CD4-positive, alpha-beta T cell treated with Interleukin-1 beta for 1 hour (primary cell): Measurements from ENCODE around the gene MS4A5.
"Not testable (repeated sequence)": the region's sequence is repeated elsewhere in the genome, so short reads cannot be mapped to it uniquely, and the experiment has no call there.

Experiments used
- DNase-seq, 2 donors: peaks; one replicate each; pipeline ENCODE4 v3.0.0-alpha.2; 2020 to 2022

The MS4A5 gene, protein sequence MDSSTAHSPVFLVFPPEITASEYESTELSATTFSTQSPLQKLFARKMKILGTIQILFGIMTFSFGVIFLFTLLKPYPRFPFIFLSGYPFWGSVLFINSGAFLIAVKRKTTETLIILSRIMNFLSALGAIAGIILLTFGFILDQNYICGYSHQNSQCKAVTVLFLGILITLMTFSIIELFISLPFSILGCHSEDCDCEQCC

DNA sequence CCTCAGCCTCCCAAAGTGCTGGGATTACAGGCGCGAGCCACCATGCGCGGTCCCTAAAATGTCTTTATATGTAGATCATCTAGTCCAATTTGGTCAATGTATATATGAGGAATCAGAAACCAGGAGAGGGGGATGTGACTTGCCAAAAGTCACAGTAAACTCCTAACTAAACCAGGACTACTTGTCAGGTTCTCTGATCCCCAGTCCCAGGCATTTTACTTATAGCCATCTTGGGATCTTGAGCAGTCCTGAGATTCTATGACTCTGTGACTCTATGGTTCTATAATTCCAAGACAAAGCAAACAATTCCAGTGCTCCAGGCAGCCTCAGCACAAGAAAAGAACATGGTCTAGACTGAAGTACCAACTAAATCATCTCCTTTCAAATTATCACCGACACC is at the start of gene MS4A5:
TSS of gene MS4A5 (plus strand) at position 301 of the 400 bp plus-strand sequence. CDS start 103 bp downstream, outside the sequence.
- DNase-seq: no peak

DNA sequence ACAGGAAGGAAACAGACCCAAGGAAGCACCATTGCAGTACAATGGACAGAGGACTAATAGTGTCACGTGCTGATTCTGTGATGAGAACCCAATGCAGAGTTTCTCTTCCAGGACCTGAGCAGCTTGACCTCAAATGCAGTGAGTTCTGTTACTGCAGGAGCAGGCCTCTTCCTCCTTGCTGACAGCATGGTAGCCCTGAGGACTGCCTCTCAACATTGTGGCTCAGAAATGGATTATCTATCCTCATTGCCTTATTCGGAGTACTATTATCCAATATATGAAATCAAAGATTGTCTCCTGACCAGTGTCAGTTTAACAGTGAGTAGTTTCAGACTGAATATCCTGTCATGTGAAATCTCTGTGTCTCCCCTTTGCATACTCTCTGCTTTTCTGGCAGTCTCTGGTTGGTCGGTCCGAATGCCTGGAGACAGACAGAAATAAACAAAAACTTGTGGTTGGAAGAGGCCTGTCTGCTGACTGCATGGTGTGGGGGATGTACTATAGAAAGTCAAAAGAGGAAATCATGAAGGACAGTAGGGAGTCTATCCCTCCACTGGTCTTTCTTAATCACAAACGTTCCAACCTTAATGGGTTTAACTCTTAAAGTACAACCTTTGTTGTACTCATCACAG is 40.0 kb upstream of the MS4A5 start:
- DNase-seq: peak in 1 of 2 donors; percentile 74

DNA sequence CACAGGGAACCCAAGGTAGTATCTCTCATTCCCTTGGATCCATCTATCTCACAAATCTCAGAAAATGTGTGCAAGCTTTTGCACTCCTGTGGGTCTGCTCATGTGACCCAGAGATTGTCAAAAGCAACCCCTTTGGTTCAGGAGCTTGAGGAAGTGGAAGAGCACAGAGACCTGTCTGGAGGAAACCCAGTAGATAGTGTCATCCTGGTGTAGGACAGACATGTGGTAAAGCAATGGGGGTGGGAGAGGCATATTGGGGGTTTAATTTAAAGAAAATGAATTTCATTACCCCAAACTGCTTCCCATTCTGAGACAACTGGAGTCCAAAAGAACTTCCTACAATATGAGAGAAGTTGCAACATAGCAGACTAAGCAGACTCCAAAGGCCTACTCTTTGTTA is 39.0 kb upstream of the MS4A5 start:
- no peak for DNase-seq

DNA sequence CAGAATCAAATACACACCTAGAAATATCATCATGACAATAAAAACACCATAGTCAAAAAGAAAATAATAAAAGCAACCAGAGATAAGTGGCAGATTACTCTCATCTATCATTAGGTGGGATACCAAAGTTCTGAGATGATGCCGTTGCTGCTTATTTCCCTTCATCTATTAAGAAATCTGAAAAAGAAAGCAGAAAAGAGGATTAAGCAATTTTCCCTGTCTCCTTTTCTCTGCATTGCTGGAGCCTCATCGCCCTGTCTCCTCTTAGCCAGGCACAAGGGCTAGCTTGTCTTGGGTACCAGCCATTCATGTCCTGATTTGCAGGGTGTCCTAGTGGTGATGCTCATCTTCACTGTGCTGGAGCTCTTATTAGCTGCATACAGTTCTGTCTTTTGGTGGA is 37.0 kb upstream of the MS4A5 start:
- DNase-seq: no peak

DNA sequence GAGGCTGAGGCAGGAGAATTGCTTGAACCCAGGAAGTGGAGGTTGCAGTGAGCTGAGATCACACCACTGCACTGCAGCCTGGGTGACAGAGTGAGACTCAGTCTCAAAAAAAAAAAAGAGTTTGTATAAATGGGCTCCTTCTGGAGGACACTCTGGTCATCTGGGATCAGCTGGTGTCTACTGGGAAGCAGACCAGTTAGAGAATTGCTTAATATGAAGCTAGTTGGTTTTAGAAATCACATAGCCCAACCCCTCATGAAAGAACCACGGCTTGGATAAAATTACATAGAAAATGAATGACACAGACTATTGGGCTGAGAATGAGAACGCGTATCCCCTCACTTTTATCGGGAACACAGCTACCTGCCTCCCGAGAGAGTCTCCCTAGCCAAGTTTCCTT is 36.4 kb upstream of the MS4A5 start:
- DNase-seq: no peak

DNA sequence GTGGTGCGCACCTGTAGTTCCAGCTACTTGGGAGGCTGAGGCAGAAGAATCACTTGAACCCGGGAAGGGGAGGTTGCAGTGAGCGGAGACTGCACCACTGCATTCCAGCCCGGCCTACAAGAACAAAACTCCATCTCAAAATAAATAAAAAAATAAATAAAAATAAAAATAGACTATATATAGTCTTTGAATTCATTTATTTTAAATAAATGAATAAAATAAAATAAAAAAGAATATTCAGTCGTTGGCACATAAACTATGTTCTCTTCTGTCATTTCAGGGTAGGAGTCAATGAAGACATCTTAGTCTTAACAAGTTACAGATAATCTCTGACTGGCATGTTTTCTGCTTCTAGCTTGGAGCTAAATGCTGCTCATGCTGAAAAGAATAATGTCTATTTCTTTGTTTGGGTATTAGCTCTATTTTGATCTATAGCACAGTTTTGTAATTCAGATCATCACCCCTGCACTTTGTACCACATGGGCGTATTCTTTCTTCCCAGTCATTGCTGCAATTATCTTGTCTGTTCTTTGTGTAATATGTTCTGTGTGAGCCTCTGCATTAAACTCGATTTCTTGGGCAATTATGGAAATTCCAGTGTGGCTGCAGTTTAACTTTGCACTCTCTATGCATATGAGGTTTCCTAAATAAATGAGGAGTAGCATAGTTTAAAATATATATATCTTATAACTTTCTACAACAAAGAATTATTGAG is 34.5 kb upstream of the MS4A5 start:
- DNase-seq: no peak

DNA sequence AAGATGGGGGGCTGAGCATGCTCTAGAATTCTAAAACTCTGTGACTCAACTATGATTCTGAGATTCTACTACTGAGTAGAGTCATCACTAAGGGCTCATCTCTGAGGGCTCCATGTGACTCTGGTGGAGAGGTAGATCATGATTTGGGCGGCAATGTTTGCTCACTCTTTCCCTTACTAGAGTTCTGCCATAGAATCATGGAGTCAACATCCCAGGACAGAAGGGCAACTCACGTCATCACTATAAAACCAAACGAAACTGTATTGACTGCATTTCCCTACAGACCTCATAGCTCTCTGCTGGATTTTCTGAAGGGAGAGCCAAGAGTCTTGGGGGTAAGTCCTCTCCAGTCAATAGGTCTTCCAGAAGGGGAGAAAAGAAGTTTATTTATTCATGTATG is 33.0 kb upstream of the MS4A5 start, which contains the start of gene MS4A14:
TSS of gene MS4A14 (plus strand) at position 78 of the 400 bp plus-strand sequence. CDS start at position 198, 120 bp downstream.
- DNase-seq: no peak

DNA sequence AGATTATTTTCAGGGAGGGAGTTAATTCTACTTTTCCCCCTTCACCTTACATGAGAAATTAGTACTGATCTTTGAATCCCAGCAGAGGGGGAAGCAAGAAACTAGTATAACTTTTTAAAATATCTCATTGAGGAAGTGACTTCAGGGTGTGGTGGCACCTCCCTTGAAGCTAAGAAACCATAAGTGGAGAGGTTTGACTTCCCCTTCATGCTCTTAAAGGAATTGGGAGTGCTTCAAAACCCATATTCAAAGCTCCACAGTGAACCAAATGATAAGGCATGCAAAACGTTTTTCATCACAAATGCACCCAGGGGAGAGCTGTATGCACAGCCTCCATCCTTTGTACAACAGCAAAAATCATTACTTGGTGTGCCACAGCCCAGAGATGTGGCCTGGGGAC is 32.6 kb upstream of the MS4A5 start:
- DNase-seq: peak in 1 of 2 donors; percentile 22

DNA sequence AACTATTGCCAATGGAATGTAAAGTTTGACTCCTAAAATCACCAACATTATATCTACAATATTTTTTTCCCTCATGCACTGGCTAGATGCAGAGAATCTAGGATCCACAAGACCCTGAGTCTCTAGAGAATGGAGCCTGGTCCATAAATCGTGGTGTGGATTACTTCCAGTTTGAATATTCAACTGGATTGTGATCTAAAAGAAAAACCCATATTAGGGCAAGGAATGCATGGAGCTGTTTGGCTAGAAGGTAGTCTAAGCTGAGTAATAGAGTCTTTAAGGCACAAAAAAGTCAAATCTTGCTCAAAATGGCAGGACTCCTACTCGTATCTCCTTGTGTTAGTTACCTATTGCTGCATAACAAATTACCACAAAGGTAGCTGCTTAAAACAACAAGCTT is 9.4 kb upstream of the MS4A5 start:
- no peak for DNase-seq

DNA sequence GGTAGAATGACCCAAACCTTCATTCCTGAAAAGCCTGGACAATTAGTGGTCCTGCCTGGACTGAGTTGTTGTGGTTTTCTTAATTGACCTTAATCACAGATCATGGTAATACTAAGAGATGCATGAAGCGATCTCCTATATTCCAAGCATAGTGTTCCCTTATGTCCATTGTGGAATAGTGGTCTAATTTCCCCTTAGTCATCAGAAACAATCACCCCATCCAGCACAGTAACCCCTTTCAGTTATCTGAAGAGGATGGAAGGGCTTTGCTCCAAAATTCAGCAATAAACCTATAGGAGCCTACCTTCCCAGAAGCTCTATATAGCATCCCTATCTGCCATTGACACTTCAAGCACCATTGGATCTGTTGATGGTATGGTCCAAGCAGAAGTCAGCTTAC is 6.8 kb upstream of the MS4A5 start:
- DNase-seq: no peak

DNA sequence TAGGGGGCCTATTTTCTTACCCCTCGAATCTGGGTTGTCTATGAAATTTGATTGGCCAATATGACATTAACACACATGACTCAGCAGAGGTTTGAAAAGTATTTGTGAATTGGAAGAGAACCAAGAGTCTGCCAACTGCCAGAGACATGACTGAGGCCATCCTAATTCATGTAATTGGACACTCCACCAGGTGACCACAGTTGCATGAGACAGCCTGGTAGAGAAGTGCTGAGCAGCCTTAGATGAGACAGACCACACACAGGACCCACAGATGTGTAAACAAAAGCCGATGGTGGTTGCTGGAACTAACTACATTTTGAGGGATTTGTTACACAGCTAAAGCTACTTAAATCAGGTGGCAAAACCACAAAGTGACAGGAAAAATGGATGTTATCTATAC is 855 bp upstream of the MS4A5 start:
- no peak for DNase-seq

DNA sequence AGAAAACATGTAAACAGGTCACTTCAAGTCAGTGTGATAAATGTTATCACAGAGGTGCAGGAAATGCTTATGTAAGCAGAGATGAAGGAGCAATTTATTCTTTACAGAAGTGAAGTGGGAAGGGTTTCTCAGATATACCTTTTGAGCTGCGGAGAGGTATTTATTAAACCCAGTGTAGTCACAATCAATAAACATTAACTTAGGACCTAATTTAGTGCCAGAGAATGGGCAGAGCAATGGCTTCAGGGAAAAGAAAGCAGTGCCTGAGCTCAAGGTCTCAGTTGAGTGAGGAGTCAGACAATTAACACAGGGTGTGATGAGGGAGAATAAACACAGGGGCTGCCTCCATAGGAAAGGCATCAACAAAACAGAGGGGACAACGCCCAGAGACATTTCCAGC is 1.9 kb downstream of the MS4A5 start:
- no peak for DNase-seq

DNA sequence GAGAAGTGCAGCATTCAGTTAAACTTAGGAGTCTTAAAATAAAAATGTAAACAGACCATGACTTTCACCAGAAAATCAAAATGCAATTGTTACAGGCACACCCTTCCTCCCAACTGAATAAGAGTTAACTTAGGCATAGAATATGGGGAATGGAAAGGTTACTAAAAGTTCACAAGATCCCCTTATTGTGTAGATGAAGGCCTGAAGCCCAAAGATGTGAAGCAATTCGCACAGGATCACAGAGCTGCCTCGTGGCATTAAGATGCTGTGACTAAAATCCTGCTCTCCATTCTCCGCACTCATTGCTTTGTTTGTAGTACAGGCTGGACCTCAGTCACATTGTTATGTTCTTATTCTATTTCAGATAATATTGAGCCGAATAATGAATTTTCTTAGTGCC is 4.0 kb downstream of the MS4A5 start:
- DNase-seq: no peak

DNA sequence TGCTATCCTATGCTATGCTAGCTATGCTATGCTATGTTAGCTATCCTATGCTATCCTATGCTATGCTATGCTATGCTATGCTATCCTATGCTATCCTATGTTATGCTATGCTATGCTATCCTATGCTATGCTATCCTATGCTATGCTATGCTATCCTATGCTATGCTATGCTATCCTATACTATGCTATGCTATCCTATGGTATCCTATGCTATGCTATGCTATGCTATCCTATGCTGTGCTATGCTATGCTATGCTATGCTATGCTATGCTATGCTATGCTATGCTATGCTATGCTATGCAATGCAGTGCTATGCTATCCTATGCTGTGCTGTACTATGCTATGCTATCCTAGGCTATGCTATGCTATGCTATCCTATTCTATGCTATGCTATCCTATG is 17.7 kb downstream of the MS4A5 start:
- DNase-seq: no peak

DNA sequence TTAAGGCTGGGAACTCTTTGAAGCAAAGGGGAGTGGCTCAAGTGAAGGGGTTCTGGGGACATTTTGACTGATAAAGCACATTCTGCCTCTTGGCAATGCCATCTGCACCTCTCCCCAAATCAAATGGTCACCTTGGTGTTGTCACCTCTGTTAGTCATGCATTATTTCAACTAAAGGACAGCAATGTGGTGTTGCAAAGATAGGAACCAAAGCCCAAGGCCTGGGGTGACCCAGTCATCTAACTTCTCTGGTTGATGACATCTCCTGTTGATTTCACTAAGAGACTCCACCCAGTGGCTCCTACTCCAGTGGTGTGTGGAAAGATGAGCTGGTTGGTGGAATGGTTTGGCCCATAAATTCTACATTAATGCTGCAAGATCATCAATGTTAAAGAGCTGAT is 18.5 kb downstream of the MS4A5 start:
- DNase-seq: no peak

DNA sequence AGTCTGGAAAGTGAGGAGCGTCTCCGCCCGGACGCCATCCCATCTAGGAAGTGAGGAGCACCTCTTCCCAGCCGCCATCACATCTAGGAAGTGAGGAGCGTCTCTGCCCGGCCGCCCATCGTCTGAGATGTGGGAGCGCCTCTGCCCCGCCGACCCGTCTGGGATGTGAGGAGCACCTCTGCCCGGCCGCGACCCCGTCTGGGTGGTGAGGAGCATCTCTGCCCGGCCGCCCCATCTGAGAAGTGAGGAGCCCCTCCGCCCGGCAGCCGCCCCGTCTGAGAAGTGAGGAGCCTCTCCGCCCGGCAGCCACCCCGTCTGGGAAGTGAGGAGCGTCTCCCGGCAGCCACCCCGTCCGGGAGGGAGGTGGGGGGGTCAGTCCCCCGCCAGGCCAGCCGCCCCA is 21.8 kb downstream of the MS4A5 start:
- not testable (repeated sequence) for DNase-seq

DNA sequence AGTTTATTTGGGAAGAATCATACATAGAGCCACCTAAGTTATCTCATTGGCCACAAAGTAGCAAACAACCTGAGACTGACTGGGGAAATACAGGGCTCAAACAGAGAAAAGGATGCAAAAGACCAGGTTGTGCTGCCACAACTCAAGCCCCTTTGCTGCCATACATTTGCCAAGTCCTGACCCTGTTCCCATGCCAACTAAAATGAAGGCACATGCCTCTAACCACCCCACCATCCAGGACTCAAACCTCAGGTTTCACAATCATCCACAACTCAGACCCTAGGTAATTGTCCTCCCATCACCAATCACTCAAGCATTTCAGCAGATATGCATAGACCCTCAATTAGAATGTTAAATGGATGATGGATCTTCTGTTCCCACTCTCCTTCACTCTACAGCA is 24.8 kb downstream of the MS4A5 start:
- no peak for DNase-seq

DNA sequence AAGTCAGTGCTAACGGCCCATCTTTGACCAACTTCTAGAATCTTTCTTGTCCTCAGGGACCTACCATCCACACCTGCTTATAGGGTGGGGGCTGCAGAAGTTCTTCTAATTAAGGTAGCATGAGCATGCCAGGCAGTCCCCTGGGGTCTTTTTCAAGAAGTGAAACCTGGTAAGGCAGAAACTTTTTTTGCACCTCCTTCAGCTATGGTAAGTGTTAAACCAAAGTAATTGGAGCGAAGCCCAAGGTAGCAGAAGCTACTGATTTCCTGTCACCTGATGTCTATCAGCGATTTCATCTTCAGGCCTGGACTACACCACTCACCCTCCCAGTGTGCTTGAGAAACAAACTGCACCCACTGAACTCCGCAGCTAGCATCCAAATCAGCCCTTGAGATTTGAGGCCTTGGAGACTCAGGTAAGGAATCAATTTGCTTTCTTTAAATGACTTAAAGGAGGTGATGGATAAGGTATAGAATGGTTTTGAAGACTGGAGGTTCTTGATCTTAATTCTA is 26.2 kb downstream of the MS4A5 start, which contains the start of gene MS4A1:
TSS of gene MS4A1 (plus strand) at position 317 of the 512 bp plus-strand sequence. CDS start 6,528 bp downstream, outside the sequence.
- DNase-seq: peak; percentile 27 to 82

DNA sequence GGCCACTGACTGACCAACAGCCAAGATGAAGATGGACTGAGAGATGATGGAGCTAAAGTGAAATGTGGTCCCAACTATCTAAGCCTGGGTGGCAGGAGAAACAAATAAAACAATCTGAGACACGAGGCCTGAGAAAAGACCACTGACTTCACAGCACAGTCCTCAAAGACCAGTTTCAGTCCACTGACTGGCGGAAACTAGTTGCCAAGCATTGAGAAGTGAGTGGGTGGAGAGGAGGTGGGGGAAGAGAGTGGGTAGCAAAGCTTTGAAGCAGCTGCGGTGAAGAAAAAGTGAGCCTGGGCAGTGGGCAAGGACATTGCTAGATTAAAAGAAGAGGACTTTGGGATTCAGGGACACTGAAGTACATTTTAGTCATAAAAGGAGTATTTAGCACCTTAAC is 28.2 kb downstream of the MS4A5 start:
- DNase-seq: peak in 1 of 2 donors; percentile 38

DNA sequence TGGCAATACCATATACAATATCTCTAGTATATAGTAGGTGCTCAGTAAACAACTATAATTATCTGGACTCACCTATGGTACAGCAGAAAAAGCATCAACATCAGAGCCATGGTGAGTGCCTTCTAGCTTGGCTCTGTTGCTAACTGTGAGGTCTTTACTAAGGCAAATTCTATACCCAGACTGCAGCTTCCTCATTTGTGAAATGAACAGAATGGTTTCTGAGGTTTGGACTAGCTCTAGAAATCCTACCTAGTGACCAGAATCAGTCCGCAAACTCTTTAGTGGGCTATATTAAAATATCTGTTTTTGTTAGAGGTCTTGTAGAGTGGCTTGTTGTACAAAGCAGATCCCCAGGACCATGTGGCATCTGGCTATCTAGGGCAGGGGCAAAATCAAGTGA is 30.0 kb downstream of the MS4A5 start:
- no peak for DNase-seq

DNA sequence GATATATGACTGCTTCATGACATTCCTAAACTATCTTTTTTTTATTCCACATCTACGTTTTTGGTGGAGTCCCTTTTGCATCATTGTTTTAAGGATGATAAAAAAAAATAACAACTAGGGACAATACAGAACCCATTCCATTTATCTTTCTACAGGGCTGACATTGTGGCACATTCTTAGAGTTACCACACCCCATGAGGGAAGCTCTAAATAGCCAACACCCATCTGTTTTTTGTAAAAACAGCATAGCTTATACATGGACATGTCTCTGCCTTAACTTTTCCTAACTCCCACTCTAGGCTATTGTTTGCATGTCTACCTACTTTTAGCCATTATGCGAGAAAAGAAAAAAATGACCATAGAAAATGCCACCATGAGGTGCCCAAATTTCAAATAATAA is 39.5 kb downstream of the MS4A5 start:
- DNase-seq: no peak

DNA sequence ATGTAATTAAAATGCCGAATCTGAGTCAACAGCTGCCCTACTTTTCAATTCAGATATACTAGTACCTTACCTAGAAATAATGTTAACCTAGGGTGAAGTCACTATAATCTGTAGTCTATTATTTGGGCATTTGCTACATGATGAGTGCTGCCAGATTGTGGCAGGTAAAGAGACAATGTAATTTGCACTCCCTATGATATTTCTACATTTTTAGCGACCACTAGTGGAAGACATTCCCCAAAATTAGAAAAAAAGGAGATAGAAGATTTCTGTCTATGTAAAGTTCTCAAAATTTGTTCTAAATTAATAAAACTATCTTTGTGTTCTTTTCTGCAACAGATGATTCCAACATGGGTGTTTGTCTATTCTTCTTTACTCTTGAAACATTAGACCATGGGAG is 40.4 kb downstream of the MS4A5 start:
- DNase-seq: no peak

DNA sequence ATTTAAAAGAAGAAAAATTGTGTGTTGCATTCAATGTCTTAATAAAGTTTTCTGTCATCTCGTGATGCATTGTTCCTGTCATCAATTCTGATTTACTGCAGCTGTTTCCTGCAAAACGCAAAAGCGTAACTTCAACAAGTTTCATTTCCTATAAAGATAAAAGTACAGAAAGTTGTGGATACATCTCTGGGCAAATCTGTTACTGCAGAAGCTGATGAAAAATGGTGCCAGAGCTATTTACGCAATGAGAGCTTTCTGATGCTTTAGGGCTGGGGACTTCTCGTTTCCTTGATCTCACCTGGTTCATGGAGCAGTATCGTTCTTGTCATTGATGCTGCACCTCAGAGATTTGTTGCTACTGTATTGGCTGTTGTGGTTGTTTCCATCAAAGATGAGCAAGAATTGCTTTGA is 47.7 kb downstream of the MS4A5 start:
- peak in 1 of 2 donors; percentile 34 for DNase-seq

DNA sequence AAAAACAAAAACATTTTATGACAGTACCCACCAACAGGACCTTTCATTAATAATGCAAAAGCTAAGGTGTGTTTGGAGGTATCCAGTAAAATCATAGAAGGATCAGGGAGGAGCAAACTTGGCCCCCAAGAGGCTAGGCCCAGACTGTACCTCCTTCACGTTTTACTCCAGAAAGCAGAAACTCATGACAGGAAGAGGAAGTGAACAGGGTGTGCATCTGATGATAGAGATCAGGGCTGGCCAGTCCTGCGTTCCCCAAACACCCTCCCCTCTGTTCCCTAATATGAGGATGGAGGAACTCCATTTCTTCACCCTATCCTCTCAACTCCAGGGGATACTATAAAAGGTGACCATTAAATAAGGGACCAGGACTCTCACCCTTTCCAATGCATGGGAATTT is 53.0 kb downstream of the MS4A5 start:
- peak; percentile 2 to 12 for DNase-seq
